ENCODE results near the gene SERPINA9.
"Not testable (repeated sequence)": the region's sequence is repeated elsewhere in the genome, so short reads cannot be mapped to it uniquely, and the experiment has no call there.

Gene SERPINA9

DNA sequence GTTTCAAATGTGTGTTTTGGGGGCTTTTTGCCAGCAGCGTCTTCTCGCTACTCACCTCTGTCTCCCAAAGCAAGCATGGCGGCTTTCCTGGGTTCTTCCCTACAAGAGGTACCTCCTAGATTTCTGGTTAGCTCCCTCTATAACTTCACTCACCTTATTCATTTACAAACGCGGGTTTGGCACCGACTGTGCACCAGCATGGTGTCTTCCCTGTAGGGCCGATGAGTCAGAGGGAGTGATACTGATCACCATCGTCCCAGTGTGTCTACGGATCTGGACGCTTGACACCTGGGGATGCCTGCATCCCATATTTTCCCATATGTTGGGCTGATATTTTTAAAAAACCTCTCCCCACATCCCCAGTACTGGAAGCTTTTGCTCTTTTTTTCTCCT lies 41.2 kb upstream of the SERPINA9 start:
- no peak for DNase-seq (ENCODE audit: low spot score)
- in situ Hi-C loops (cut with MboI; ENCODE audit: low pct_unique_long_range_greater_than_20kb, low sequenced_read_pairs, unreplicated experiment) = no loop called here
- TF ChIP-seq, protein P1, sequence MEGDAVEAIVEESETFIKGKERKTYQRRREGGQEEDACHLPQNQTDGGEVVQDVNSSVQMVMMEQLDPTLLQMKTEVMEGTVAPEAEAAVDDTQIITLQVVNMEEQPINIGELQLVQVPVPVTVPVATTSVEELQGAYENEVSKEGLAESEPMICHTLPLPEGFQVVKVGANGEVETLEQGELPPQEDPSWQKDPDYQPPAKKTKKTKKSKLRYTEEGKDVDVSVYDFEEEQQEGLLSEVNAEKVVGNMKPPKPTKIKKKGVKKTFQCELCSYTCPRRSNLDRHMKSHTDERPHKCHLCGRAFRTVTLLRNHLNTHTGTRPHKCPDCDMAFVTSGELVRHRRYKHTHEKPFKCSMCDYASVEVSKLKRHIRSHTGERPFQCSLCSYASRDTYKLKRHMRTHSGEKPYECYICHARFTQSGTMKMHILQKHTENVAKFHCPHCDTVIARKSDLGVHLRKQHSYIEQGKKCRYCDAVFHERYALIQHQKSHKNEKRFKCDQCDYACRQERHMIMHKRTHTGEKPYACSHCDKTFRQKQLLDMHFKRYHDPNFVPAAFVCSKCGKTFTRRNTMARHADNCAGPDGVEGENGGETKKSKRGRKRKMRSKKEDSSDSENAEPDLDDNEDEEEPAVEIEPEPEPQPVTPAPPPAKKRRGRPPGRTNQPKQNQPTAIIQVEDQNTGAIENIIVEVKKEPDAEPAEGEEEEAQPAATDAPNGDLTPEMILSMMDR (IDR thresholded peaks at IDR 0.05; ENCODE audit: extremely low read depth, insufficient read depth, missing control alignments) = no peak

DNA sequence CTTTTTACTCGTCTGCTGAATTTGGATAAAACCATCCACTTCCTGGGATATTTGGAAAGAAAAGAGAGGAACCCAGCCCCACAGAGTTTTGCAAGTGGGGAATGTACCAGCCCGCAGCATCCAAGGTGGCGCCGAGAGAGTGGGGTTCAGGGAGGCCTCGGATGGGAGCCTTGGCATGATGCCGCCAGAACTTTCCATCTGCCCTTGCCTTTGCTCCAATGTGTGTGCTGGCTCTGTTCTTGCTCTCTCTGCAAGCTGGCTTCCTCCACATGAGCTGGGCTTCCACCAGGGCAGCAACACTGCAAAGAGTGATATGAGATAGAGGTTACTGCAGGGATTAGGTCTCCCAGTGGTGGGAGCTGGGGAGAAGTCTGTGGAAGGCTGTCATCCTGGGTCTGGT lies 39.9 kb upstream of the SERPINA9 start:
- in situ Hi-C loops (cut with MboI; ENCODE audit: low pct_unique_long_range_greater_than_20kb, low sequenced_read_pairs, unreplicated experiment) = no loop called here
- TF ChIP-seq, protein P1 (IDR thresholded peaks at IDR 0.05; ENCODE audit: extremely low read depth, insufficient read depth, missing control alignments) = no peak
- DNase-seq (ENCODE audit: low spot score) = no peak

DNA sequence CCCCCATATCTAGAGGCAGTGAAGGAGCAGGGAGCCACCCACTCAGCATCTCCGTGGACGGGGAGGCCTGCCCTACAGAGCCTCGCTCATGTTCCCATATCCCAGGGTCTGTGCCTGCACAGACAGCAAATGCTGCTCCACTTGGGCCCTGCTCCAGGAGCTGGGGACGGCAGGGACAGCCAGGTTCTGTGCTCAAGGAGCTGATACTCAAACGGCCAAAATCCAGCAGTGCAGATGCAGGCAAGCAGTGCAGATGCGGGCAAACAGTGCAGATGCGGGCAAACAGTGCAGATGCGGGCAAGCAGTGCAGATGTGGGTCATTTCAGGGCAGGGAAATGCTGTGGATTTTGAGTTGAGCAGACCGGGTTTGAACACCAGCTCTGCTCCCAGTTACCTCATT lies 39.4 kb upstream of the SERPINA9 start:
- no peak for DNase-seq (ENCODE audit: low spot score)
- TF ChIP-seq, protein P1 (IDR thresholded peaks at IDR 0.05; ENCODE audit: extremely low read depth, insufficient read depth, missing control alignments) = no peak
- in situ Hi-C loops (cut with MboI; ENCODE audit: low pct_unique_long_range_greater_than_20kb, low sequenced_read_pairs, unreplicated experiment) = no loop called here

DNA sequence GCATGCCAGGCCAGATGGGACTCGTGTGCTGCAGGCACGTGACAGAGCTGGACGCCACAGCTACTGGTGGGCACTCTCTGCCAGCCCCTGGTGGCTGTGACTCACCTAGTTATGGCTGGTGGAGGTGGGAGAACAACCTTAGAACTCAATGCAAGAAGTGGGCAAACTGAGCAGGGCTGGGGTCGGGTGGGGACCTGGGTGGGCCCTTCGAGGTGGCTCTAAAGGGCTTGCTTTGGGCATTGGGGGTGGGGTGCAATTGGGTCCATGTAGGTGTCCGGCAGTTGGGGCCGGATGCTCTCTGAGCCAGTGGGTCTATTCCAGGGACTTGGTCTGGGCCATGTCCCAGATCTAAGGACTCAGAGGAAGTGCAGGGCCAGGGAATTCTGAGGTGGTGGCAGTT lies 38.4 kb upstream of the SERPINA9 start:
- TF ChIP-seq, protein P1 (IDR thresholded peaks at IDR 0.05; ENCODE audit: extremely low read depth, insufficient read depth, missing control alignments) = no peak
- in situ Hi-C loops (cut with MboI; ENCODE audit: low pct_unique_long_range_greater_than_20kb, low sequenced_read_pairs, unreplicated experiment) = no loop called here
- DNase-seq (ENCODE audit: low spot score) = no peak

DNA sequence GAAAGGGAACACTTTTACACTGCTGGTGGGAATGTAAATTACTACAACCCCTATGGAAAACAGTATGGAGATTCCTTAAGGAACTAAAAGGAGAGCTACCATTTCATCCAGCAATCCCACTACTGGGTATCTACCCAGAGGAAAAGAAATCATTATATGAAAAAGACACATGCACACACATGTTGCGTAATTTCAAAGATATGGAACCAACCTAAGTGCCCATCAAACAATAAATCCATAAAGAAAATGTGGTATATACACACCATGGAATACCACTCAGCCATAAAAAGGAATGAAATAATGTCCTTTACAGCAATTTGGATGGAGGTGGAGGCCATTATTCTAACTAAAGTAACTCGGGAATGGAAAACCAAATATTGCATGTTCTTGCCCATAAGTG lies 34.5 kb upstream of the SERPINA9 start:
- in situ Hi-C loops (cut with MboI; ENCODE audit: low pct_unique_long_range_greater_than_20kb, low sequenced_read_pairs, unreplicated experiment); DNase-seq (ENCODE audit: low spot score): not testable (repeated sequence)

DNA sequence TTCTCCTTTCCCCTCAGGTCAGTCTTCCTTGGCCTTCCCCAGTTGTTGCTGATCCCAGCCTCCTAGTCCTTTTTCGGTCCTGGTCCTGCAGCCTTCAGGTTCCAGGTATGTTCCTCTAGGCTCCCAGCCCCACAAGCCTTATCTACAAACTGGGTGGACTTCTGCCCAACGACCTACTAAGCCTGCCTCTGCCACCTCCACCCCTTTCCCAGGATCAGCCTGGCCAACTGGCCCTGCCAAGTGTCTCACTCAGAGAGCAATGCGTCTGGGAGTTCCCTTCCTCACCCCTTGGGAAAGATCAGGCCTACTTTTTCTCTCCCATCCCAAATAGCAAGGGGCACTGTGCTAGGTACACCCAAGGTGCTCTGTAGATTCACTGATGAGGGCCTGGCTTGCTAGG lies 33.4 kb upstream of the SERPINA9 start, which contains the start of gene SERPINA12:
Gene SERPINA12, minus strand, starts transcription at position 114 of the 400 bp plus-strand sequence. CDS start 11,072 bp downstream, outside the sequence.
- DNase-seq (ENCODE audit: low spot score) = no peak
- in situ Hi-C loops (cut with MboI; ENCODE audit: low pct_unique_long_range_greater_than_20kb, low sequenced_read_pairs, unreplicated experiment) = no loop called here
- TF ChIP-seq, protein P1 (IDR thresholded peaks at IDR 0.05; ENCODE audit: extremely low read depth, insufficient read depth, missing control alignments) = no peak

DNA sequence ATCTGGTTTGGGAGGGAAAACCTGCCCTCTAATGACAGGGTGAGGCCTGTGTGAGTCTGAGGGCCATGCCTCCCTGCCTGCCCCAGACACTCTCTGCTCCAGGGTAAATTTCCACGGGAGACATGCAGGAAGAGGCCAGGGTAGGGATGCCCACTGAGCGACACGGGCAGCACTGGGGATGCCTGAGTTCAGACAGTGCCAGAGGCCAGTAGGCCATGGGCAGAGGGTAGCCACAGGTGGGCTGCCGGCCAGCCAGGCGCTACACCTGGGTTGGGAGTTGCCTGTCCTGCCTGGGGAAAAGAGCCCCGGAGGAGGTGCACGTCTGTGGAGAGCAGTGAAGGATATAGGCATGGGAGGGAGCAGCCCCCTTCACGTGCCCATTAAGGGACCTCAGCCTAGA lies 29.6 kb upstream of the SERPINA9 start:
- no peak for DNase-seq (ENCODE audit: low spot score)
- in situ Hi-C loops (cut with MboI; ENCODE audit: low pct_unique_long_range_greater_than_20kb, low sequenced_read_pairs, unreplicated experiment) = no loop called here
- TF ChIP-seq, protein P1 (IDR thresholded peaks at IDR 0.05; ENCODE audit: extremely low read depth, insufficient read depth, missing control alignments) = no peak
